Heart left ventricle (tissue), 16 donors: ENCODE results near the gene HUNK. TPM values are rescaled to one million over a fixed set of nuclear protein-coding genes. Genes with fewer than 3 reads are reported as not detected.
"Not testable (repeated sequence)": the region's sequence is repeated elsewhere in the genome, so short reads cannot be mapped to it uniquely, and the experiment has no call there.

Experiments
- ATAC-seq, 4 donors: fragments of 200-7000 bp; cut with Tn5 transposase; one replicate each; pipeline ENCODE4 v1.9.1; 2020 to 2022; ENCODE audit warnings: moderate library complexity in 4 of 4, mild to moderate bottlenecking in 3 of 4, moderate number of reproducible peaks in 1 of 4
- DNase-seq, 5 donors: peaks; one replicate each; pipeline ENCODE4 v3.0.0-alpha.2; 2020
- H3K27ac ChIP-seq, 12 donors: fragments of 200-600 bp; sonication (generic) in 4 of 12; one replicate each; pipeline versions ENCODE4 v1.5.0 to v1.8.0; 2016 to 2022; ENCODE audit warnings: mild to moderate bottlenecking in 2 of 12
- H3K27me3 ChIP-seq, 9 donors: fragments of 200-600 bp; sonication (generic) in 2 of 9; one replicate each; pipeline versions ENCODE4 v1.5.1 to v1.8.0; 2016 to 2022; ENCODE audit warnings: mild to moderate bottlenecking in 3 of 9
- H3K36me3 ChIP-seq, 9 donors: fragments of 200-600 bp; sonication (generic) in 2 of 9; one replicate each; pipeline versions ENCODE4 v1.5.0 to v1.8.0; 2018 to 2022; ENCODE audit warnings: mild to moderate bottlenecking in 2 of 9
- H3K4me1 ChIP-seq, 12 donors: fragments of 200-600 bp; sonication (generic) in 4 of 12; one replicate each; pipeline versions ENCODE4 v1.5.0 to v1.8.0; 2016 to 2022; ENCODE audit warnings: mild to moderate bottlenecking in 3 of 12
- H3K4me3 ChIP-seq, 12 donors: fragments of 200-600 bp; sonication (generic) in 4 of 12; one replicate each; pipeline versions ENCODE4 v1.5.0 to v1.8.0; 2017 to 2022; ENCODE audit warnings: mild to moderate bottlenecking in 9 of 12, moderate library complexity in 4 of 12
- H3K9me3 ChIP-seq, 12 donors: fragments of 200-600 bp; sonication (generic) in 4 of 12; one replicate each; pipeline versions ENCODE4 v1.5.0 to v1.8.0; 2016 to 2022; ENCODE audit warnings: mild to moderate bottlenecking in 1 of 12
- CTCF ChIP-seq, 12 donors: fragments of 200-600 bp; sonication (generic) in 4 of 12; IDR thresholded peaks; one replicate each; pipeline versions ENCODE4 v1.5.0 to v1.8.0; 2018 to 2022; ENCODE audit warnings: antibody characterized with exemption in 12 of 12, mild to moderate bottlenecking in 5 of 12
- POLR2A ChIP-seq, 2 donors: fragments of 450-650 bp; IDR thresholded peaks; one replicate each; pipeline ENCODE4 v1.6.1; 2017; ENCODE audit warnings: antibody characterized with exemption in 2 of 2, mild to moderate bottlenecking in 2 of 2, moderate library complexity in 2 of 2
- WGBS, 4 donors: extraction: QIAGEN DNeasy Blood & Tissue Kit in 2 of 4; methylation state at CpG; one replicate each; pipeline versions ENCODE4 v1.1.5 to v1.1.7; 2013 to 2018; 5-methylcytosine and 5-hydroxymethylcytosine counted together
- intact Hi-C, 10 donors: fragments of 100-400 bp; cut with DNase I; formaldehyde crosslinking; loops; one replicate each; pipeline versions ENCODE4 v1.11.1 to v1.14.2; 2022
- polyA plus RNA-seq, 2 donors: library from polyadenylated mRNA; stranded (reverse); fragments of 200-250 nt; gene quantifications; one replicate each; pipeline ENCODE4 v1.2.3, GENCODE V29; 2013
- total RNA-seq, 9 donors: library from RNA; depleted of rRNA in 2 of 9; stranded (reverse); fragments of >200 nt in 2 of 9; fragmentation: NEBNext Ultra II Directional in 3 of 9; extraction: Animal tissue kit (Norgen Biotek cat#: 25700) in 3 of 9; gene quantifications; one replicate each; pipeline versions ENCODE4 v1.1.0 to v1.2.4, GENCODE V29; 2016 to 2023
- donor health status: ischemic (EF 13 %, LVEDD 7.1; RV severe dilation, severe dysfunction).
- donor health status: healthy with polysubstance abuse.
- donor health status: DM: no; HTN: yes; CAD: no.
- donor health status: DM: no; HTN: no; CAD: no.
- donor health status: ischemic (EF 25% LVEDD 6.9; RV normal size, moderate dysfunction).
- donor health status: ischemic (EF 25% LVEDD 5.7; RV mildly dilated, moderate dysfunction).
- donor health status: healthy.
- donor health status: DM: yes; HTN: yes; CAD: no.
- donor health status: ischemic (EF 35%, LVEDD 5.7; RV mildly dilated, moderate dysfunction).
- donor health status: nonischemic (EF 11% LVEDD 7.7; RV severe dilation, severe dysfunction).
- donor health status: DM: yes; HTN: yes; CAD: no.
- donor health status: PGD.
- donor health status: ischemic (EF 29% LVEDD 5.4; RV normal size, mild dysfunction).
- donor health status: nonischemic (EF 23%, LVEDD 6.1; RV moderate dilation, normal function).

HUNK gene
- total and polyA plus RNA-seq, 11 donors: 0.02 to 1.4 (median 0.22) TPM

GRCh38 chr21:31870472-31871193 lies 2.2 kb upstream of the HUNK start:
- H3K4me1 ChIP-seq: peaks cover 0 to 34% (median 10%) of the 10 kb centered on the region in 12 donors
- WGBS, 4 donors: 67 to 71% (median 70%) methylated on average over 8 of the region's 8 CpGs
- H3K9me3 ChIP-seq: no peaks in the 10 kb centered on the region
- no peaks in the 10 kb centered on the region for H3K36me3 ChIP-seq
- DNase-seq (no peak), ATAC-seq (no peak)
- TF ChIP-seq CTCF (IDR thresholded peaks at IDR 0.05) (no peak), POLR2A (IDR thresholded peaks at IDR 0.05) (no peak)
- H3K4me3 ChIP-seq: no peak overlapping the region
- intact Hi-C loops: no loop called here
- peaks cover 0 to 61% (median 13%) of the 10 kb centered on the region in 9 donors for H3K27me3 ChIP-seq
- no peak overlapping the region for H3K27ac ChIP-seq

DNA sequence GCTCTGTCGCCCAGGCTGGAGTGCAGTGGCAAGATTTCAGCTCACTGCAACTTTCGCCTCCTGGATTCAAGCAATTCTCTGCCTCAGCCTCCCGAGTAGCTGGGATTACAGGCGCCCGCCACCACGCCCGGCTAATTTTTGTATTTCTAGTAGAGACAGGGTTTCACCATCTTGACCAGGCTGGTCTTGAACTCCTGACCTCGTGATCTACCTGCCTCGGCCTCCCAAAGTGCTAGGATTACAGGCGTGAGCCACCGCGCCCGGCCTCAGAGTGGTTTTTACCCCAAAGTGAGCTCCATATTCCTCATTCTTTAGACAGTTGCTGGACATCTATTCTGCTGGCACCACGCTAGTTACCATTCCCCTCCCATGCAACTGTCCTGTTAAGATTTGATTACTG lies 1.4 kb upstream of the HUNK start:
- ATAC-seq, H3K9me3 ChIP-seq, H3K4me3 ChIP-seq, intact Hi-C loops, DNase-seq, H3K27ac ChIP-seq, H3K36me3 ChIP-seq: not testable (repeated sequence)
- WGBS, 4 donors: 96 to 98% (median 97%) methylated on average over 14 of the region's 14 CpGs
- Histone ChIP-seq H3K27me3 (peaks cover 0 to 66% (median 13%) of the 10 kb centered on the region in 9 donors), H3K4me1 (peaks cover 0 to 27% (median 8%) of the 10 kb centered on the region in 12 donors)

GRCh38 chr21:31872072-31872451 lies 758 bp upstream of the HUNK start:
- Histone ChIP-seq H3K4me1 (peaks cover 0 to 27% (median 8%) of the 10 kb centered on the region in 12 donors), H3K27me3 (peaks cover 0 to 66% (median 13%) of the 10 kb centered on the region in 9 donors), H3K36me3 (no peaks in the 10 kb centered on the region), H3K4me3 (peak overlapping the region in 8 of 12 donors; percentile 49 to 68 (median 60)), H3K9me3 (no peaks in the 10 kb centered on the region), H3K27ac (no peak overlapping the region)
- DNase-seq: no peak
- TF ChIP-seq POLR2A (IDR thresholded peaks at IDR 0.05) (no peak), CTCF (IDR thresholded peaks at IDR 0.05) (no peak)
- no peak for ATAC-seq
- 16 to 26% (median 22%) methylated on average over 12 of the region's 12 CpGs for WGBS, 4 donors
- intact Hi-C loops: loop anchor here in 1 of 10 donors (2.0 kb wide), 1 partner anchor 387 kb away; no protein-coding TSS in a partner anchor

DNA sequence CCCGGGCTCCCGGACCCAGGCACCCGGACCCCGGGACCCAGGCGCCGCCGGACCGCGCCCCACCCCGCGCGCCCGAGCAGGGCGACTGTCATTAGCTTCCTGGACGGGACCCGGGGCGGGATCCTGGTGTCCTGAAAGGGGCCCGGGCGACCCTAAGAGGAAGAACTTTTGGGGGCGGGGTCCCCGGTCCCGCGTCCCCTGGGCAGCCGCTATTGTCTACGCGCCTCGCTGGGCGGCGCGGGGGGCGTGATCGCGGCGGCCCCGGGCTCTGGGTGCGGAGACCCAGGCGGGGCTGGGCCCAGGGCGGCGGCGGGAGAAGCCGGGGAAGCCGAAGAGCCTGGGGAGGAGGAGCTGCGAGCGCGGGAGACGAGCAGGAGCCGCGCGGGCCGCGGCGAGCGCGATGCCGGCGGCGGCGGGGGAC lies 465 bp downstream of the HUNK start:
- TF ChIP-seq CTCF (IDR thresholded peaks at IDR 0.05): no peak
- TF ChIP-seq POLR2A (IDR thresholded peaks at IDR 0.05): no peak
- intact Hi-C loops: loop anchor here in 1 of 10 donors (2.0 kb wide), 1 partner anchor 386 kb away; no protein-coding TSS in a partner anchor
- H3K27me3 ChIP-seq: peaks cover 0 to 66% (median 13%) of the 10 kb centered on the region in 9 donors
- peak overlapping the region in 1 of 12 donors; percentile 29 for H3K27ac ChIP-seq
- peak overlapping the region; percentile 26 to 68 (median 54) for H3K4me3 ChIP-seq
- no peaks in the 10 kb centered on the region for H3K36me3 ChIP-seq
- ATAC-seq (peak in 2 of 4 donors; percentile 19 to 26), DNase-seq (peak in 1 of 5 donors; percentile 67)
- no peaks in the 10 kb centered on the region for H3K9me3 ChIP-seq
- WGBS, 4 donors: 0 to 1% (median 1%) methylated on average over 30 to 58 of the region's 58 CpGs; no CpG with 5 or more reads in 1 of the 4 donors
- H3K4me1 ChIP-seq: peaks cover 0 to 27% (median 8%) of the 10 kb centered on the region in 12 donors
